Ovary (tissue), 3 donors: ENCODE measurements around the gene CRYAA.

Source experiments
- CTCF ChIP-seq, 3 donors: fragments of 450-650 bp in 2 of 3; fragments of 200-600 bp in 1 of 3; IDR thresholded peaks; one replicate each; pipeline versions ENCODE4 v1.5.1 to v1.8.0; 2016 to 2022; ENCODE audit warnings: antibody characterized with exemption in 3 of 3, mild to moderate bottlenecking in 1 of 3
- POLR2A ChIP-seq: fragments of 450-650 bp; IDR thresholded peaks from one replicate; pipeline ENCODE4 v1.6.1; 2017; ENCODE audit warnings: antibody characterized with exemption, mild to moderate bottlenecking, moderate library complexity
- donor health status: DM: no; HTN: no; CAD: no.

GRCh38 chr21:43201491-43201890 is 32.7 kb downstream of the CRYAA start:
- TF ChIP-seq CTCF (IDR thresholded peaks at IDR 0.05) (no peak), POLR2A (no peak)
